Suprapubic skin (tissue), 4 donors: ENCODE measurements around the gene PDE6C. TPM values are rescaled to one million over a fixed set of nuclear protein-coding genes. Genes with fewer than 3 reads are reported as not detected.

Experiments
- DNase-seq, 2 donors: peaks; one replicate each; pipeline ENCODE4 v3.0.0-alpha.2; 2019; ENCODE audit warnings: low spot score in 2 of 2
- H3K27ac ChIP-seq: fragments of 200-600 bp; sonication (generic); one replicate; pipeline ENCODE4 v1.5.1; 2019
- H3K27me3 ChIP-seq: fragments of 200-600 bp; sonication (generic); one replicate; pipeline ENCODE4 v1.5.1; 2019
- H3K36me3 ChIP-seq: fragments of 200-600 bp; sonication (generic); one replicate; pipeline ENCODE4 v1.5.1; 2019
- H3K4me1 ChIP-seq: fragments of 200-600 bp; sonication (generic); one replicate; pipeline ENCODE4 v1.5.1; 2019
- H3K4me3 ChIP-seq: fragments of 200-600 bp; sonication (generic); one replicate; pipeline ENCODE4 v1.5.1; 2019; ENCODE audit warnings: mild to moderate bottlenecking
- H3K9me3 ChIP-seq: fragments of 200-600 bp; sonication (generic); one replicate; pipeline ENCODE4 v1.5.1; 2019
- EP300 ChIP-seq: sonication (generic); formaldehyde crosslinking; IDR thresholded peaks from one replicate; pipeline ENCODE4 v1.6.1; 2017; ENCODE audit warnings: antibody characterized with exemption
- POLR2A ChIP-seq, 2 donors: fragments of 450-650 bp; IDR thresholded peaks; one replicate each; pipeline ENCODE4 v1.6.1; 2017; ENCODE audit warnings: antibody characterized with exemption in 2 of 2, mild to moderate bottlenecking in 2 of 2, moderate library complexity in 2 of 2
- POLR2AphosphoS5 ChIP-seq, 3 donors: sonication (generic); formaldehyde crosslinking; IDR thresholded peaks; one replicate each; pipeline ENCODE4 v1.6.1; 2017; ENCODE audit warnings: antibody characterized with exemption in 3 of 3
- WGBS: methylation state at CpG from one replicate; pipeline ENCODE4 v1.1.5; 2018; 5-methylcytosine and 5-hydroxymethylcytosine counted together
- total RNA-seq, 4 donors: library from RNA; depleted of rRNA; stranded (reverse); fragments of >200 nt; gene quantifications; one replicate each; pipeline ENCODE4 v1.1.0, GENCODE V29; 2016
- TF ChIP-seq, protein P1 (sequence below), 2 donors: fragments of 200-600 bp in 1 of 2; fragments of 450-650 bp in 1 of 2; sonication (generic) in 1 of 2; IDR thresholded peaks; one replicate each; pipeline ENCODE4 v1.5.1; 2016 to 2019; ENCODE audit warnings: antibody characterized with exemption in 2 of 2, mild to moderate bottlenecking in 1 of 2, moderate library complexity in 1 of 2

The PDE6C gene
- total RNA-seq, 4 donors from 2014 or later, result not detected

DNA sequence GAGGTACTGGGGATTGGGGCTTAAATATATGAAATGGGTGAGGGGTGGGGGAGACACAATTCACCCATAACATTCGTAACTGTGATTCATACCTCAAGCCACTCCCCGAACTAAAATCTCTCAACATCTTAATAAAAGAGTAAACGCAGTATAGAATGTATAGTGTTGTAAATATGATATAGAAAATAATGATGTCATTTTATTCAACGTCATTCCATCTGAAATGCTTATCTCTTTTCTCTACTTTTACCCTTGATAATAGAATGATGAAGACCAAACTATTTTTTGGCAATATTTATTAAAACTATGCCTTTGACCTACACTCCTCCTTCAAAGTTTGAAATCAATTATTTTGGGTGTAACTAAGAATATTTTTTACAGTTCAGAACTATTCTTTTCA is 53.7 kb downstream of the PDE6C start:
- no peak for DNase-seq
- Histone ChIP-seq H3K27ac (no peak overlapping the region), H3K36me3 (peaks cover 57% of the 10 kb centered on the region), H3K27me3 (no peaks in the 10 kb centered on the region), H3K4me1 (no peaks in the 10 kb centered on the region), H3K9me3 (no peaks in the 10 kb centered on the region), H3K4me3 (no peak overlapping the region)
- TF ChIP-seq POLR2AphosphoS5 (IDR thresholded peaks at IDR 0.05), result no peak
- no peak for TF ChIP-seq POLR2A (IDR thresholded peaks at IDR 0.05)
- no peak for TF ChIP-seq EP300
- TF ChIP-seq, protein P1, sequence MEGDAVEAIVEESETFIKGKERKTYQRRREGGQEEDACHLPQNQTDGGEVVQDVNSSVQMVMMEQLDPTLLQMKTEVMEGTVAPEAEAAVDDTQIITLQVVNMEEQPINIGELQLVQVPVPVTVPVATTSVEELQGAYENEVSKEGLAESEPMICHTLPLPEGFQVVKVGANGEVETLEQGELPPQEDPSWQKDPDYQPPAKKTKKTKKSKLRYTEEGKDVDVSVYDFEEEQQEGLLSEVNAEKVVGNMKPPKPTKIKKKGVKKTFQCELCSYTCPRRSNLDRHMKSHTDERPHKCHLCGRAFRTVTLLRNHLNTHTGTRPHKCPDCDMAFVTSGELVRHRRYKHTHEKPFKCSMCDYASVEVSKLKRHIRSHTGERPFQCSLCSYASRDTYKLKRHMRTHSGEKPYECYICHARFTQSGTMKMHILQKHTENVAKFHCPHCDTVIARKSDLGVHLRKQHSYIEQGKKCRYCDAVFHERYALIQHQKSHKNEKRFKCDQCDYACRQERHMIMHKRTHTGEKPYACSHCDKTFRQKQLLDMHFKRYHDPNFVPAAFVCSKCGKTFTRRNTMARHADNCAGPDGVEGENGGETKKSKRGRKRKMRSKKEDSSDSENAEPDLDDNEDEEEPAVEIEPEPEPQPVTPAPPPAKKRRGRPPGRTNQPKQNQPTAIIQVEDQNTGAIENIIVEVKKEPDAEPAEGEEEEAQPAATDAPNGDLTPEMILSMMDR (IDR thresholded peaks at IDR 0.05), result no peak
- WGBS, result 91% methylated on average over 4 of the region's 4 CpGs

DNA sequence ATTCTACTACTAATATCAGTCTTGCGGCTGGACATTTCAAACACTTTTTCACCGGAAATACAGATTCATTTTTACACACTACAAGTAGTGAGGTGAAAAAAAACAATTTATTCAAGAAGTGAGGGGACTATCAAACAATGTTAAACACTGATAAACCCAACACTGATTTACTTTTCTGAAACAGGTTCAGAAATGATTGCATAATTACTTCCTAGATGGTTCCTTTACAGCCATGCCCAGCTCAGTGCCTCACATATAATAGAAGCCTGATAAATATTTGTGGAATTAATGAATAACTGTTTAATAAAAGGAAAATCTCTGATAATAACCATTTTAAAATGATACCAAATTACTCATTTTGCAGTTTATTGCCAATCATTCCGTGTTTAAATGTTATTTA is 55.5 kb downstream of the PDE6C start:
- no peaks in the 10 kb centered on the region for H3K27me3 ChIP-seq
- no peak for DNase-seq
- TF ChIP-seq, protein P1 (IDR thresholded peaks at IDR 0.05), result no peak
- TF ChIP-seq EP300 (no peak), POLR2A (IDR thresholded peaks at IDR 0.05) (no peak), POLR2AphosphoS5 (IDR thresholded peaks at IDR 0.05) (no peak)
- H3K4me1 ChIP-seq, result no peaks in the 10 kb centered on the region
- WGBS, result 99% methylated on average over 3 of the region's 3 CpGs
- no peak overlapping the region for H3K4me3 ChIP-seq
- peaks cover 61% of the 10 kb centered on the region for H3K36me3 ChIP-seq
- H3K27ac ChIP-seq, result no peak overlapping the region
- H3K9me3 ChIP-seq, result no peaks in the 10 kb centered on the region

DNA sequence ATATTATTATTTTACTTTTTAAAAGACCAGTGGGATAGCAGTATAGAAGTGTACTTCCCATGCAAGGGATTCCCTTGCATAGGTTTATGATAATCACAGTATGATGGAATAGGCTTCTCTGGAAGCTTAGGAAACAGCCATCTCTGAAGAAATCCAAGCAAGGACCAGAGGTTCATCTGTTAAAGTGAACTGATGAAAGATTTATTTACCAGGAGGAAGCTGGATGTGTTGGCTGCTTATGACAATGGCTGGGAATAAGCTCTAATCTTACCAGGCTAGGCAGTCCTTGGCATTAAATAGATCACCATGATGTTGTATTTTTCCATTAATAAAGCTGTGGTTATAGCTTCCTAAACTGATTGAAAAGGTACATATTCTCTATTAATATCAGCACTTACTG is 58.0 kb downstream of the PDE6C start:
- peaks cover 75% of the 10 kb centered on the region for H3K36me3 ChIP-seq
- H3K27ac ChIP-seq, result no peak overlapping the region
- TF ChIP-seq POLR2AphosphoS5 (IDR thresholded peaks at IDR 0.05) (no peak), EP300 (no peak), POLR2A (IDR thresholded peaks at IDR 0.05) (no peak)
- TF ChIP-seq, protein P1 (IDR thresholded peaks at IDR 0.05), result no peak

DNA sequence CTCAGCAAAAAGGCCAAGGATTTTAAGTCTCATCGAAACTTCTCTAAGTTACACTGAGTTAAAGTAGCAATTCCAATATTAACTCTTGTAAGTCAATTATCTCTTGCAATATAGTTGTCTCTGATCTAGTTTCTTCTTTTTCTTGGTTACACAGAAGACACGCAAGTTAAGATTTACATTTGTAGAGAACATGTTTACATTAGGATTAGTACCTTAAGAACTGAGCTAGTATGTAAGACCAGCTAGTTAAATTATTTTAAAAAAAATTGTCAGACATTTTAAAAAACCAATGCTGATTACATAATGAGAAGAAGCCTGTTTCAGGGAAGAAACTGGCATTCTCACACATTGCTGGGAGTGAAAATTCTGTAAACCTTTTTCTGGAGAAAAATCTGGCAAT is 58.7 kb downstream of the PDE6C start:
- Histone ChIP-seq H3K27me3 (no peaks in the 10 kb centered on the region), H3K4me1 (no peaks in the 10 kb centered on the region), H3K27ac (no peak overlapping the region), H3K4me3 (no peak overlapping the region), H3K36me3 (peaks cover 77% of the 10 kb centered on the region), H3K9me3 (no peaks in the 10 kb centered on the region)
- TF ChIP-seq POLR2A (IDR thresholded peaks at IDR 0.05) (no peak), POLR2AphosphoS5 (IDR thresholded peaks at IDR 0.05) (no peak), EP300 (no peak)
- TF ChIP-seq, protein P1 (IDR thresholded peaks at IDR 0.05), result no peak
- WGBS, result 96% methylated on average over 2 of the region's 2 CpGs
- no peak for DNase-seq

More for the DNA sequence above, 58.0 kb downstream of the PDE6C start:
- H3K4me3 ChIP-seq, result no peak overlapping the region
- H3K9me3 ChIP-seq, result no peaks in the 10 kb centered on the region
- H3K27me3 ChIP-seq, result no peaks in the 10 kb centered on the region
- no peak for DNase-seq
- no peaks in the 10 kb centered on the region for H3K4me1 ChIP-seq

GRCh38 chr10:93672022-93672678 is 59.8 kb downstream of the PDE6C start:
- no peak for DNase-seq
- TF ChIP-seq POLR2AphosphoS5 (IDR thresholded peaks at IDR 0.05) (no peak), POLR2A (IDR thresholded peaks at IDR 0.05) (no peak)

DNA sequence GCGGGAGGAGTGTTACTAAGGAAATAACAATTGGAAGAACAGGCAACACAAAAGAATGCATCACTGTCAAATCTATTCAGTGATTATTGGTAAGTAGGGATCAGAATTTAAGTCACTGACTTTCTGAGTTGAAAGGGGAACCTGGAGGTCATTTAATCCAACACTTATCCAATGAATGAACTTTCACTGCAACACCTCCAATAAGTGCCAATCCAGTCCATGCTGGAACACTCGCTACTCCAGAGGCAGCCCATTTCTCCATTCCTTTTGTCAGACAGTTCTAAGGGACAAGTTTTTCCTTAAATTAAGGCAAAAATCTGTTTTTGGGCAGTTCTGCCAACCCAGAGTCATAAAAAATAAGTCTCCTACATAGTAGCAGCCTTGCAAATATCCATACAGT is 60.6 kb downstream of the PDE6C start:
- no peak for DNase-seq
- peaks cover 66% of the 10 kb centered on the region for H3K36me3 ChIP-seq

More at GRCh38 chr10:93672022-93672678, 59.8 kb downstream of the PDE6C start:
- Histone ChIP-seq H3K36me3 (peaks cover 67% of the 10 kb centered on the region), H3K4me3 (no peak overlapping the region), H3K9me3 (no peaks in the 10 kb centered on the region), H3K4me1 (no peaks in the 10 kb centered on the region), H3K27me3 (no peaks in the 10 kb centered on the region), H3K27ac (no peak overlapping the region)
- 96% methylated on average over 2 of the region's 2 CpGs for WGBS

More for the DNA sequence above, 60.6 kb downstream of the PDE6C start:
- Histone ChIP-seq H3K9me3 (no peaks in the 10 kb centered on the region), H3K27me3 (no peaks in the 10 kb centered on the region), H3K4me3 (no peak overlapping the region), H3K27ac (no peak overlapping the region), H3K4me1 (no peaks in the 10 kb centered on the region)
- TF ChIP-seq EP300 (no peak), POLR2AphosphoS5 (IDR thresholded peaks at IDR 0.05) (no peak), POLR2A (IDR thresholded peaks at IDR 0.05) (no peak)
- TF ChIP-seq, protein P1 (IDR thresholded peaks at IDR 0.05), result no peak
- WGBS, result 85% methylated on average over 2 of the region's 2 CpGs
